ENCODE results near the gene LRFN2.

Gene LRFN2

DNA sequence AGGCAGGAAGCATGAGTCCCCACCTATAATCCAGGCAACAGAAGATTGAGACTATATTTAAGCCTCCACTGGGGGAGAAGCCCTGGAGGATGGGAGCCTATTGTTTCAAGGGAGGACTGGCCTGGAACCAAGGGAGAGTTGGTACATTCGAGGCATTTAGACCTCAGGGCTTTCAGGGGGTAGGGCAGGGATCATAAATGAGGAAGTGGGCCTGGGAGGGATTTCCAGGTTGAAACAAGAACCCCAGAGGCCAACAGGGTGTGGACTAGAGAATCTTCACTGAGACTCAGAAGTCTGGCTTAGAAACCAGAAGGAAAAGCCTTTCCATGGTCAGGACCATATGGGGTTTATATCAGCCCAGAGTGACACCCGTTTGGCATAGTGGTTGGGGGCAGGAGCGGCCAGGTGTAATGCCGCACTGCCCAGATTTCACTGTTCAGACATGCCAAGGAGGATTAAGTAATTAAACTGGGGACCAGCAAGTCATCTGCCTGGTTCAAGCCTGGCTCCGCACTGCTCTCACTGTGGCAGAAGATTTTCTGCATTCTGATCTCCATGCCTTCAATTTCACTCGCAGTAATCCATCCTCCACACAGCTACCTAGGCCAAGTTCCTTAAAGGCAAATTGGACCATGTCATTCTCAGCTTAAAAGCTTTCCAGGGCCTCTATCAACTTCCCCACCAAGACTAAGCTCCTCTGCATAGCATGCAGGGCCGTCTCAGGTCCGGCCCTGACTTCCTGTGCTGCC is 17.8 kb downstream of the LRFN2 start:
- Histone ChIP-seq H3K4me1 (ENCODE audit: control insufficient read depth, insufficient read depth, low read length, poor library complexity, severe bottlenecking) (peaks cover 8% of the 10 kb centered on the region), H3K36me3 (ENCODE audit: control insufficient read depth, insufficient read depth, low read length) (no peaks in the 10 kb centered on the region), H3K4me3 (ENCODE audit: extremely low read depth, insufficient read depth, low read length, poor library complexity, severe bottlenecking) (no peak overlapping the region), H3K27ac (ENCODE audit: low read depth, low read length, severe bottlenecking) (no peak overlapping the region), H3K9me3 (ENCODE audit: control insufficient read depth, low read length) (no peaks in the 10 kb centered on the region)
- WGBS, 2 experiments (ENCODE audit: insufficient coverage in 2 of 2): 90 to 93% methylated on average over 4 to 8 of the region's 8 CpGs

DNA sequence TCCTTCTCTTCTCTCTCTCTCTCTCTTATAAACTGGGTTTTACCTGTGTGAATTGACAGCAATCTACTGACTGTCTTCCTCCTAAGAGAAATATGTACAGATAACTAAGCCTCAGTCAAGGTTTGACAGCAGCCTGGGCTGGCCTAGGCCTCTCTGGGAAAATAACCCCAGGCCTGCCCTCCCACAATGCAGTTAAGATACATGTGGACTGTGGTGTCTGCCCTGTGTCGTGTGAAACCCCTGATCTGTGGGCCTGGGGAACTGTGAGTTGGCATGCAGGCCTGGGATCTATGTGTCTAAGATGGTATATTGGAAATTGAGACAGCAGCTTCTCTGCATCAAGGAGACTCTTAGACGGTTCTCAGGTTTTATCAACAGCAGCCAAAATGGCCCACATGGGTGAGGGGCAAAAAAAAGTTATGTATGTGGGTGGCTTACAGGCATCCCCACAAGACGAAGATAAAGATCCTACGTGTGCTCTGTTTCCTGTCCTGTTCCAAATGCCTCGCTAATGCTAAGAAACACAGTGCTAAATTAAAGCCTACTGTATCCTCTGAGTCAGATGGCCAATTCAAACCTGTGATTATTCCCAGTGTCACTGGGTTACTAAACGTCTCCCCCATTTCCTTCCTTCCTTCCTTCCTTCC is 19.0 kb downstream of the LRFN2 start:
- Histone ChIP-seq H3K27ac (ENCODE audit: low read depth, low read length, severe bottlenecking) (peak overlapping the region; percentile 30), H3K36me3 (ENCODE audit: control insufficient read depth, insufficient read depth, low read length) (no peaks in the 10 kb centered on the region), H3K4me3 (ENCODE audit: extremely low read depth, insufficient read depth, low read length, poor library complexity, severe bottlenecking) (no peak overlapping the region), H3K4me1 (ENCODE audit: control insufficient read depth, insufficient read depth, low read length, poor library complexity, severe bottlenecking) (peaks cover 8% of the 10 kb centered on the region), H3K9me3 (ENCODE audit: control insufficient read depth, low read length) (no peaks in the 10 kb centered on the region)
- whole genome bisulfite sequencing, 2 experiments (ENCODE audit: insufficient coverage in 2 of 2): 88 to 93% methylated on average over 5 to 6 of the region's 6 CpGs

DNA sequence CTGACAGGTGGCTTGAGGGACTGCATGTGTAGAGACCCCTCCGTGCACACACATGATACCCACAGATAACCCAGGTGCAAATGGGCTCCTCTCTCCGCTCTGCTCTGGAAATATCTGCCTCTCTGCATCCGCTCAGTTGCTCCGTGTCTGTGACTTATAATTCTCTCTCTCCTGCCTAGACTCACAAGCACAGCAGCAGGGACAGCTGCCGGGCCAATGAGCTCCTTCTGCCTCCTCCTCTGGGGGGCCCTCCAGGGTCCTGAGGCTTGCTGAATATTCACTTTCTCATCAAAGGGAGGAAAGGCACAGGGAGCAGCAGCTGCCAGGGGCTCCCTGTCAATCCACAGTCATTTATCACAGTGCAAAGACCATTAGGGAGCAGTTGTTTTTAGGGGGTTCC is 24.1 kb downstream of the LRFN2 start:
- H3K36me3 ChIP-seq (ENCODE audit: control insufficient read depth, insufficient read depth, low read length): no peaks in the 10 kb centered on the region
- H3K27ac ChIP-seq (ENCODE audit: low read depth, low read length, severe bottlenecking): no peak overlapping the region
- H3K4me1 ChIP-seq (ENCODE audit: control insufficient read depth, insufficient read depth, low read length, poor library complexity, severe bottlenecking): peaks cover 3% of the 10 kb centered on the region
- 59 to 82% methylated on average over 3 to 4 of the region's 5 CpGs for WGBS, 2 experiments (ENCODE audit: insufficient coverage in 2 of 2)
- H3K9me3 ChIP-seq (ENCODE audit: control insufficient read depth, low read length): no peaks in the 10 kb centered on the region
- no peak overlapping the region for H3K4me3 ChIP-seq (ENCODE audit: extremely low read depth, insufficient read depth, low read length, poor library complexity, severe bottlenecking)

DNA sequence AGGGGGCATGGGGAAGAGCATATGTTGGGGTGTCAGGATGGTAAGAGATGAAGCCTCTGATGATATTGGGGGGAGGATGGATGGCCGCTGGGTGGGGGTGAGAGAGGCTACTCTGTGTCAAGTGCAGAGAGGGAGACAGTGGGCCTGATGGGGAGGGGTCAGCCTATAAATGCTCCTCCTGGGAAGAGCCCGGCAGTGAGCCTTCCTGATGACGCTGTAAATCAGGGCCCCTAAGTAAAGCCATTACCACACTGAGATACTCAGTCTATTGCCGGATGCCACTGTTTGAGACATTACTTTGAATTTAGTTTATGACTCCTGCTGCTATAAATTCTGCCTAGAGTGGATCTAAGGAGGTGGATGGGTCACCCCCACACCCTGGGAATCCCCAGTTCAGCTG is 28.1 kb downstream of the LRFN2 start:
- Histone ChIP-seq H3K36me3 (ENCODE audit: control insufficient read depth, insufficient read depth, low read length) (no peaks in the 10 kb centered on the region), H3K4me1 (ENCODE audit: control insufficient read depth, insufficient read depth, low read length, poor library complexity, severe bottlenecking) (no peaks in the 10 kb centered on the region), H3K27ac (ENCODE audit: low read depth, low read length, severe bottlenecking) (no peak overlapping the region), H3K9me3 (ENCODE audit: control insufficient read depth, low read length) (no peaks in the 10 kb centered on the region), H3K4me3 (ENCODE audit: extremely low read depth, insufficient read depth, low read length, poor library complexity, severe bottlenecking) (no peak overlapping the region)
- 81 to 84% methylated on average over 3 of the region's 4 CpGs for WGBS, 2 experiments (ENCODE audit: insufficient coverage in 2 of 2)

DNA sequence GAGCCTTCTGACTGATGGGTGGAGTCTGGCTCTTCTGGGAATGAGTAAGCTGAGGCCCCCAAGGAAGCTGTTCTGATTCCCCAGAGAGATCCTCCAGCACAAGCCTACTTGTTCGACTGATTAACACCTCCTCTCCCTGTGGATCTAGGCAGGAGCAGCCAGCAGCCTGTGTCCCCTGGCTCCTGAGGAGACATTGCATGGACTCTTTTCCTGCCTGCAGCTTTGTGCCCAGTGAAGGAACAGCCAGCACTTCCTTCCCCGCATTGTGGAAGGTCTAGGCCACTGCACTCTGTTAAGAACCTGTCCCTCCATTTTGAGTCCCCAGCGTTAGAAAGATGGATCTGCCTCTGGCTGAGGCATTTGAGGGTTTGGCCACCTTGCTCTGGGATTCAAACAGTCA is 29.1 kb downstream of the LRFN2 start:
- Histone ChIP-seq H3K4me1 (ENCODE audit: control insufficient read depth, insufficient read depth, low read length, poor library complexity, severe bottlenecking) (no peaks in the 10 kb centered on the region), H3K36me3 (ENCODE audit: control insufficient read depth, insufficient read depth, low read length) (no peaks in the 10 kb centered on the region), H3K27ac (ENCODE audit: low read depth, low read length, severe bottlenecking) (no peak overlapping the region), H3K4me3 (ENCODE audit: extremely low read depth, insufficient read depth, low read length, poor library complexity, severe bottlenecking) (no peak overlapping the region), H3K9me3 (ENCODE audit: control insufficient read depth, low read length) (no peaks in the 10 kb centered on the region)
- 76 to 81% methylated on average over 3 of the region's 3 CpGs for WGBS, 2 experiments (ENCODE audit: insufficient coverage in 2 of 2)

DNA sequence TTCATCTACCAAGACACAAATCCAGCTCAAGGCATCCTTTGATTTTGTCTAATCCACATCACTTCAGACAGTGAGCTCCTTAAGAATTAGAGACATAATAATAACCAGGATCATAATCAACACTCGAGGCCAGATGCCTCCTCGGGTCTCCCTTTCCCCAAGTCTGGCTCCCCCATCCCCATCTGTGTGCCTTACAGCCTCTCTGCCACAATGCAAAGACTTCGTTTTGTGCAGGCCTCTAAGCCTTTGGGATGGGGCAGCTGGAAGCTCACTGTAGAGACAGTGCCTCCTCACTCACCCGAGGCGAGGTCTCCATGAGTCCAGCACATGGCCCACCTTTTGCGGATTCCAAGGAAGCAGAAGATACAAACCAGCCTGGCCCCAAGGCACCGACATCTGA is 30.3 kb downstream of the LRFN2 start:
- H3K27ac ChIP-seq (ENCODE audit: low read depth, low read length, severe bottlenecking): no peak overlapping the region
- no peaks in the 10 kb centered on the region for H3K36me3 ChIP-seq (ENCODE audit: control insufficient read depth, insufficient read depth, low read length)
- H3K4me1 ChIP-seq (ENCODE audit: control insufficient read depth, insufficient read depth, low read length, poor library complexity, severe bottlenecking): no peaks in the 10 kb centered on the region
- H3K4me3 ChIP-seq (ENCODE audit: extremely low read depth, insufficient read depth, low read length, poor library complexity, severe bottlenecking): no peak overlapping the region
- 93 to 94% methylated on average over 6 to 7 of the region's 7 CpGs for WGBS, 2 experiments (ENCODE audit: insufficient coverage in 2 of 2)
- H3K9me3 ChIP-seq (ENCODE audit: control insufficient read depth, low read length): no peaks in the 10 kb centered on the region

DNA sequence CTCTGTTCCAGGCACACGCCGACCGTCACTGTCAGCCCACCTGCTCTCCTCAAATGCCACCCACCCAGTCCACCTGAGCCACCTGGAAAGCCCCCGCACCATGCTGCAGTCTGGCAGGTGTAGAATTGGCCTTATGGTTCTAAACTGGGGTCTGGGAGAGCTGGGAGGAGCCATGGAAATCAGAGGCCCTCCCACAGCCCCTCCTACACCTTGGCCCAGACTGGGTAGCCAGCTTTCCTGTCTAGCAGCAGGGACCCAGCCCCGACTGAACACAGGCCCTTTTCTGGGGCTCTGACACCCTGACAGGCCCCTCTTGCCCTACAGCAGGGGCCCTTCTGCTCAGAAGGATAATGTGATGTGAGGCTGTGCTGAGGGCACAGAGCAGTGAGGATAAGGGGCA is 31.1 kb downstream of the LRFN2 start:
- Histone ChIP-seq H3K9me3 (ENCODE audit: control insufficient read depth, low read length) (no peaks in the 10 kb centered on the region), H3K27ac (ENCODE audit: low read depth, low read length, severe bottlenecking) (no peak overlapping the region), H3K4me1 (ENCODE audit: control insufficient read depth, insufficient read depth, low read length, poor library complexity, severe bottlenecking) (no peaks in the 10 kb centered on the region), H3K4me3 (ENCODE audit: extremely low read depth, insufficient read depth, low read length, poor library complexity, severe bottlenecking) (no peak overlapping the region), H3K36me3 (ENCODE audit: control insufficient read depth, insufficient read depth, low read length) (no peaks in the 10 kb centered on the region)
- WGBS, 2 experiments (ENCODE audit: insufficient coverage in 2 of 2): 62 to 86% methylated on average over 1 to 5 of the region's 5 CpGs

DNA sequence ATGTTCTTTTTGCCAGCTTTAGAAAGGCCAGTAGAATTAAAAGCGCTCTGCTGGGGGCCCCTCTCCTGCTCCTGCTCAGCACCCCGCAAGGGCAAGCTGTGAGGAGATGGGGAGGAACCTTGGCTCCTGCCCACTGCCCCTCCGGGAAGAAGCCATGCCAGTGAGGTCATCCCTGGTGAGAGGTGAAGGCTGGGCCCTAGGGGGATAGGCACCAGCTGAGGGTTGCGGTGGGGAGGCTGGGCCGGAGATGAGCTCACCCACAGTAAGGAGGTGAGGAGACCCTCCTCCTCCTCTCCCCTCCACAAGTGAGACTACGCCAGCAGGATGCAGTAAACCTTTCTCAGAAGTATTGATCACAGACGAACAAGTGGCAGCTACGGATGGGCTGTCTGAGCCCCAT is 32.1 kb downstream of the LRFN2 start:
- H3K36me3 ChIP-seq (ENCODE audit: control insufficient read depth, insufficient read depth, low read length): no peaks in the 10 kb centered on the region
- no peaks in the 10 kb centered on the region for H3K4me1 ChIP-seq (ENCODE audit: control insufficient read depth, insufficient read depth, low read length, poor library complexity, severe bottlenecking)
- 67 to 90% methylated on average over 1 to 2 of the region's 8 CpGs for WGBS, 2 experiments (ENCODE audit: insufficient coverage in 2 of 2)

DNA sequence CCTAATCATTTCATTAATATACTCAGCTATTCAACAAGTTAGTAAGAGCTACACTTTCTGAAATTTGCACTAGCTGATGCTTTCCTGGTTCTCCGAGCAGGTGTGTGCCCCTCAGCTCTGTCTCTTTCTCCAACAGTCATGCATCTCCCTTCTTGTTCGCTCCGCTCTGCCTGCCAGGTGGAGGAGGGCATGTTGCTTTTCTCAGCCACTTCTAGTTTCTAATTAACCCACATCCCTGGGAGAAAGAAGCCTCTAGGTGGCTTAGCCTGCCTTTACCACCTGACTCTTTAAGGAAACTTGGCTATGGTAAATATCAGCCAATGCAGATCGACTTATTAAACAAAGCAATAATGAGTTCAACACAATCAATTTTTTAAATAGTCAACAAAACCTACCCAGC is 34.2 kb downstream of the LRFN2 start:
- WGBS, 2 experiments (ENCODE audit: insufficient coverage in 2 of 2): 90 to 100% methylated on average over 1 to 3 of the region's 4 CpGs
- no peak overlapping the region for H3K4me3 ChIP-seq (ENCODE audit: extremely low read depth, insufficient read depth, low read length, poor library complexity, severe bottlenecking)
- no peaks in the 10 kb centered on the region for H3K4me1 ChIP-seq (ENCODE audit: control insufficient read depth, insufficient read depth, low read length, poor library complexity, severe bottlenecking)
- no peak overlapping the region for H3K27ac ChIP-seq (ENCODE audit: low read depth, low read length, severe bottlenecking)
- H3K36me3 ChIP-seq (ENCODE audit: control insufficient read depth, insufficient read depth, low read length): no peaks in the 10 kb centered on the region
- no peaks in the 10 kb centered on the region for H3K9me3 ChIP-seq (ENCODE audit: control insufficient read depth, low read length)

More for the DNA sequence above, 32.1 kb downstream of the LRFN2 start:
- no peaks in the 10 kb centered on the region for H3K9me3 ChIP-seq (ENCODE audit: control insufficient read depth, low read length)
- no peak overlapping the region for H3K27ac ChIP-seq (ENCODE audit: low read depth, low read length, severe bottlenecking)
- H3K4me3 ChIP-seq (ENCODE audit: extremely low read depth, insufficient read depth, low read length, poor library complexity, severe bottlenecking): no peak overlapping the region

DNA sequence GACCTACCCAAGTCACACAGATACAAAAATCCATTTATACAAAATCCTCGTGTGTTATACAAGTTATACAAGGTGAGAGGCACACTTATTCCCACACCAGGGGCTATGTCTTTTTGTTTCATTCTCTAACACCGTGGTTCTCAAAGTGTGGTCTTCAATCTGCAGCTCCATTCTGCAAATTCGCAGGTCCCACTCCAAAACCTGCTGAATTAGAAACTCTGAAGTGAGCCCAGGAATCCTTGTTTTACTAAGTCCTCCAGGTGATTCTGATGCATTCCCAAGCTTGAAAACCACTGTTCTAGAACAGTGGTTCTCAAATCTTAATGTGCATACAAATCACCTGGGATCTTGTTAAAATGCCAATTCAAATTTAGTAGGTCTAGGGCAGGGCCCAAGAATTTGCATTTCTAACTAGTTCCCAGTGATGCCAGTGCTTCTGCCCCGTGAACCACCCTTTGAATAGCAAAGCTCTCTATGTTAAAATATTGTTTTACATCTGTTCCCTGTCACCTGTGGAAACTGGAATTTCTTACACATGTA is 35.1 kb downstream of the LRFN2 start:
- H3K4me3 ChIP-seq (ENCODE audit: extremely low read depth, insufficient read depth, low read length, poor library complexity, severe bottlenecking): no peak overlapping the region
- H3K36me3 ChIP-seq (ENCODE audit: control insufficient read depth, insufficient read depth, low read length): no peaks in the 10 kb centered on the region
- no peaks in the 10 kb centered on the region for H3K4me1 ChIP-seq (ENCODE audit: control insufficient read depth, insufficient read depth, low read length, poor library complexity, severe bottlenecking)
- no peak overlapping the region for H3K27ac ChIP-seq (ENCODE audit: low read depth, low read length, severe bottlenecking)
- 75 to 76% methylated on average over 3 of the region's 4 CpGs for WGBS, 2 experiments (ENCODE audit: insufficient coverage in 2 of 2)
- H3K9me3 ChIP-seq (ENCODE audit: control insufficient read depth, low read length): no peaks in the 10 kb centered on the region
